ENCODE measurements around the gene MTERF4. TPM values are rescaled to one million over a fixed set of nuclear protein-coding genes. Genes with fewer than 3 reads are reported as not detected.

Gene MTERF4
- total RNA-seq, 1 donor from 2014 or later = 53.7 TPM

GRCh38 chr2:241061275-241061674, 40.8 kb downstream of the MTERF4 start:
- H3K4me3 Mint-ChIP-seq = no peak overlapping the region
- TF ChIP-seq CTCF (IDR thresholded peaks at IDR 0.05; ENCODE audit: unreplicated experiment) = no peak
- peaks cover 4% of the 10 kb centered on the region for H3K4me1 Mint-ChIP-seq
- no peak overlapping the region for H3K27ac Mint-ChIP-seq
- H3K9me3 Mint-ChIP-seq = peaks cover 8% of the 10 kb centered on the region
- DNase-seq (ENCODE audit: low spot score in 2 of 2, unreplicated experiment in 2 of 2) = no peak
- no peaks in the 10 kb centered on the region for H3K36me3 Mint-ChIP-seq
- H3K27me3 Mint-ChIP-seq (ENCODE audit: low read depth) = peaks cover 20% of the 10 kb centered on the region

DNA sequence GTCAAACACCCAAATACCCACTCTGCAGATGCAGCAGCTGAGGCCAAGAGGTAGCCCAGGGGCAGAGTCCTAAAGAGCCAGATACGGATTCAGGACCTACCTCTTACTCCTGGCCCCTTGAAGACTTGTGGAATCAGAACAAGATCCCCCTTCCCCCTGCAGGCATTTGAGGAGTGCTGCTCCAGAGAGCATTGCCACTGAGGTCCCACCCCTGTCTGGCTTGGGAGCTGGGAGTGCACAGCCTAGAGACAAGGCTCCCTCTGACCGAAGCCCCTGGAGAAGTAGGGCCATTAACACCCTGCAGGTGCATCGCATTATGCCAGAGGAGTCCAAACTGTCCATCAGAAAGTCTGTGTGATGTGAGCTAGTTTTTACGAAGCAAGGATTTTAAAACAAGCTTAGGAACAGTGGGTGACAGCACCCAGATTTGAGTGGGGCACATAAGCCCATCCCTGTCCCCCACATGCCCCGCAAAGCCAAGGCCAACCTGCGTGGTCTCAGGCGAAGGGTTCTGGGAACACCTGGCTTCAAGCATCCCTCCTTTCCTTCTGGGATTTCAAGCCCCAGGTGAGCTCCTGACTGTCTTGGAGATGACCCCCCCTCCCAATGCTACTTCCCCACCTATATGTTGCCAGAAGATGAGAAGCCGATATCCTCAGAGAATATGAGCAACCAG, 48.4 kb downstream of the MTERF4 start:
- peaks cover 29% of the 10 kb centered on the region for H3K27me3 Mint-ChIP-seq (ENCODE audit: low read depth)
- H3K4me3 Mint-ChIP-seq = no peak overlapping the region
- no peak overlapping the region for H3K27ac Mint-ChIP-seq
- no peak for TF ChIP-seq CTCF (IDR thresholded peaks at IDR 0.05; ENCODE audit: unreplicated experiment)
- no peaks in the 10 kb centered on the region for H3K36me3 Mint-ChIP-seq
- H3K4me1 Mint-ChIP-seq = no peaks in the 10 kb centered on the region
- DNase-seq (ENCODE audit: low spot score in 2 of 2, unreplicated experiment in 2 of 2) = no peak
- no peaks in the 10 kb centered on the region for H3K9me3 Mint-ChIP-seq

DNA sequence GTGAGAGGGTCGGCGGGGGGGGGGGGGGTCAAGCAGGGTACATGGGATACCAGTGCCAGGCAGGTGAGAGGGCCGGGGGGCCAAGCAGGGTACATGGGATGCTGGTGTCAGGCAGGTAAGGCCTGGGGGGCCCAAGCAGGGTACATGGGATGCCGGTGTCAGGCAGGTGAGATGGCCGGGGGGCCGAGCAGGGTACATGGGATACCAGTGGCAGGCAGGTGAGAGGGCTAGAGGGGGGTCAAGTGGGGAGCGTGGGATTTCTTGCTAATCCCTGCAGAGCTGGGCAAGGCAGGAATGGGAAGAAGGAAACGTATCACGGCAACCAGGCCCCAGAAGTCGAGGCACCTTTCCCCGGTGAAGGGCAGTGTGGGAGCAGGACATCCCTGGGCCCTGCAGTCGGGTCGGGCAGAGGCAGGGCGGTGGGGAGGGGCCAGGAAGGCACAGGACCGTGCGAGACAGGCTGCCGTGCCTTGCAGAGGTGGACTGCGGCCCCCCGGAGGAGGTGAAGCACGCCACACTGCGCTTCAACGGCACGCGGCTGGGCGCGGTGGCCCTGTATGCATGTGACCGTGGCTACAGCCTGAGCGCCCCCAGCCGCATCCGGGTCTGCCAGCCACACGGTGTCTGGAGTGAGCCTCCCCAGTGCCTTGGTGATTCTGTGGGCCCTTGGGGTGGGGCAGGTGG, 49.3 kb downstream of the MTERF4 start:
- Mint-ChIP-seq H3K36me3 (no peaks in the 10 kb centered on the region), H3K27me3 (ENCODE audit: low read depth) (peaks cover 31% of the 10 kb centered on the region), H3K4me1 (no peaks in the 10 kb centered on the region), H3K4me3 (no peak overlapping the region), H3K27ac (no peak overlapping the region), H3K9me3 (no peaks in the 10 kb centered on the region)
- TF ChIP-seq CTCF (IDR thresholded peaks at IDR 0.05; ENCODE audit: unreplicated experiment) = no peak
- DNase-seq (ENCODE audit: low spot score in 2 of 2, unreplicated experiment in 2 of 2) = no peak

GRCh38 chr2:241051578-241052487, 50.3 kb downstream of the MTERF4 start:
- Mint-ChIP-seq H3K4me3 (no peak overlapping the region), H3K9me3 (no peaks in the 10 kb centered on the region), H3K36me3 (no peaks in the 10 kb centered on the region), H3K27ac (no peak overlapping the region), H3K4me1 (no peaks in the 10 kb centered on the region), H3K27me3 (ENCODE audit: low read depth) (peaks cover 31% of the 10 kb centered on the region)
- no peak for DNase-seq (ENCODE audit: low spot score in 2 of 2, unreplicated experiment in 2 of 2)
- TF ChIP-seq CTCF (IDR thresholded peaks at IDR 0.05; ENCODE audit: unreplicated experiment) = no peak

DNA sequence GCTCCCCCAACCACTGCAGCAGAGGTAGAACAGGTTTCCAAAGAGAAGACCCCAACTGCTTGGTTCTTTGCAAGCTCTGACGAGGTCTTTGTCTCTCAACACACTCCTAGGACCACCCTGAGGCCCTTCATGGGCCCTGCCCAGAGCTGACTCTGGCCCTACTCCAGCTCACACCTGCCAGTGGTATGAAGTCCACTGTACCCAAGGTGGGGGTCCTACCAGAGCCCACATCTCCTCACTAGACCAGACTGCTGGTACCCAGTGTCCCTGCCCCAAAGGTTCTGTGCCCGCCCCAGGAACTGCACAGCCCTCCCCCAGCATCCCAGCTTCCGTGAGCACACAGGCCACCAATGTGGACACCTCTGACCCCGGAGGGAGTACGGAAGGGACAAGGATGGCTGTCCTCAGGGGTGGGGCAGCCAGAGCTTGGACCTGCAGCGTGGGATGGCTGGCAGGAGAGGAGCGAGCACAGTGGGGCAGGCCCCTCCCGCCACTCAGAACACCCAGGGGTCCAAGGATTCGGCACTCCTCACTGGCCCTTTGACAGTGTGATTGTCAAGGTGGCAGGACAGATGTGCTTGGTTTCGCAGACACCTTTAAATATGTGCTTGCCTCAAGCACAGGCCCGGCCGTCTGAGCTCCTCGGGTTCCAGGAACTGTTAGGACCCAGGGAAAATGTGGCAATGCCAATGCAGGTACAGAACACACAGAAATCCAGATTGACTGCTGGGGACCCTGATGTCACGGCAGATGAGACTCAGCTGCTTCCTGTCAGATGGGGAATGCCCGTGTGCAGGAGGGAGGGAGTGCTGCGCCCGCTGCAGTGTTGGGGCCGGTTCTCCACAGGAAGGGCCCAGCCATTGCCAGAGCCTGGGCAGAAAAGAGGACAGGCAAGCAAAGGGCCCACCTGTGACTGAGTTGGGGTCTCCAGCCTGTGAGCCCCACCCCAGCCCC, 51.2 kb downstream of the MTERF4 start:
- Mint-ChIP-seq H3K9me3 (peaks cover 6% of the 10 kb centered on the region), H3K27me3 (ENCODE audit: low read depth) (peaks cover 30% of the 10 kb centered on the region), H3K4me3 (no peak overlapping the region), H3K36me3 (no peaks in the 10 kb centered on the region), H3K27ac (no peak overlapping the region), H3K4me1 (no peaks in the 10 kb centered on the region)
- TF ChIP-seq CTCF (IDR thresholded peaks at IDR 0.05; ENCODE audit: unreplicated experiment) = no peak
- no peak for DNase-seq (ENCODE audit: low spot score in 2 of 2, unreplicated experiment in 2 of 2)

Measured in mesothelial cell of epicardium (in vitro differentiated cells).